H9 (cell line): ENCODE measurements around the gene PLXNA4. TPM values are rescaled to one million over a fixed set of nuclear protein-coding genes. Genes with fewer than 3 reads are reported as not detected.

Experiments
- DNase-seq: peaks from one replicate; pipeline ENCODE4 v3.0.0-alpha.2; 2017
- H2AFZ ChIP-seq: one replicate; pipeline ENCODE4 v1.6.1; 2013; ENCODE audit warnings: mild to moderate bottlenecking, low read length, control low read depth, moderate library complexity
- H2AK5ac ChIP-seq: 2 replicates; pipeline ENCODE4 v1.6.1; 2013; ENCODE audit warnings: low read length, control low read depth, mixed read lengths; ENCODE audit not compliant: insufficient read length
- H2BK120ac ChIP-seq: one replicate; pipeline ENCODE4 v1.6.1; 2013; ENCODE audit warnings: low read depth, mild to moderate bottlenecking, low read length, control low read depth, inconsistent platforms; ENCODE audit not compliant: poor library complexity, severe bottlenecking
- H2BK12ac ChIP-seq: 2 replicates; pipeline ENCODE4 v1.6.1; 2013; ENCODE audit warnings: low read length, control low read depth, mixed read lengths, low read depth; ENCODE audit not compliant: insufficient read length
- H2BK15ac ChIP-seq: 2 replicates; pipeline ENCODE4 v1.6.1; 2013; ENCODE audit warnings: low read depth, low read length, control low read depth
- H2BK20ac ChIP-seq: one replicate; pipeline ENCODE4 v1.6.1; 2013; ENCODE audit warnings: low read depth, mild to moderate bottlenecking, low read length, control low read depth, inconsistent platforms; ENCODE audit not compliant: poor library complexity, severe bottlenecking
- H2BK5ac ChIP-seq: 2 replicates; pipeline ENCODE4 v1.6.1; 2013; ENCODE audit warnings: low read length, control low read depth, mixed read lengths; ENCODE audit not compliant: insufficient read length
- H3K14ac ChIP-seq: 2 replicates; pipeline ENCODE4 v1.6.1; 2013; ENCODE audit warnings: low read length, control low read depth; ENCODE audit not compliant: insufficient read depth
- H3K18ac ChIP-seq: 2 replicates; pipeline ENCODE4 v1.6.1; 2013; ENCODE audit warnings: low read depth, mild to moderate bottlenecking, mixed read lengths, low read length, control low read depth; ENCODE audit not compliant: insufficient read length
- H3K23ac ChIP-seq: 2 replicates; pipeline ENCODE4 v1.6.1; 2013; ENCODE audit warnings: low read length, control low read depth, mixed read lengths, low read depth; ENCODE audit not compliant: insufficient read length
- H3K23me2 ChIP-seq: 2 replicates; pipeline ENCODE4 v1.6.1; 2013; ENCODE audit warnings: low read depth, mild to moderate bottlenecking, mixed read lengths, low read length, control low read depth; ENCODE audit not compliant: insufficient read length, poor library complexity, severe bottlenecking
- H3K27ac ChIP-seq: 2 replicates; pipeline ENCODE4 v1.5.1; 2013; ENCODE audit warnings: low read length, control low read depth, mixed read lengths, low read depth; ENCODE audit not compliant: insufficient read length
- H3K27me3 ChIP-seq: 2 replicates; pipeline ENCODE4 v1.6.1; 2013; ENCODE audit warnings: low read length, control low read depth, inconsistent platforms; ENCODE audit not compliant: insufficient read depth
- H3K4ac ChIP-seq: 2 replicates; pipeline ENCODE4 v1.6.1; 2013; ENCODE audit warnings: low read depth, mild to moderate bottlenecking, control low read depth, inconsistent platforms, low read length, moderate library complexity
- H3K4me1 ChIP-seq: 2 replicates; pipeline ENCODE4 v1.6.1; 2013; ENCODE audit warnings: low read length, control low read depth, inconsistent platforms; ENCODE audit not compliant: insufficient read depth
- H3K4me2 ChIP-seq: 2 replicates; pipeline ENCODE4 v1.6.1; 2013; ENCODE audit warnings: low read length, control low read depth, mixed read lengths; ENCODE audit not compliant: insufficient read length, insufficient read depth
- H3K56ac ChIP-seq: 2 replicates; pipeline ENCODE4 v1.6.1; 2013; ENCODE audit warnings: low read depth, mild to moderate bottlenecking, mixed read lengths, low read length, control low read depth; ENCODE audit not compliant: insufficient read length
- H3K79me1 ChIP-seq: 2 replicates; pipeline ENCODE4 v1.6.1; 2013; ENCODE audit warnings: low read depth, mild to moderate bottlenecking, moderate library complexity, low read length, control low read depth, inconsistent platforms; ENCODE audit not compliant: insufficient read depth, poor library complexity, severe bottlenecking
- H3K79me2 ChIP-seq: 2 replicates; pipeline ENCODE4 v1.6.1; 2013; ENCODE audit warnings: low read length, control low read depth, inconsistent platforms; ENCODE audit not compliant: insufficient read depth
- H3K9ac ChIP-seq: 2 replicates; pipeline ENCODE4 v1.6.1; 2013; ENCODE audit warnings: low read length, control low read depth, mixed read lengths; ENCODE audit not compliant: insufficient read length; ENCODE audit errors: extremely low read depth
- H3K9me3 ChIP-seq: one replicate; pipeline ENCODE4 v1.6.1; 2013; ENCODE audit warnings: low read depth, low read length, inconsistent platforms; ENCODE audit not compliant: control insufficient read depth
- H3T11ph ChIP-seq: one replicate; pipeline ENCODE4 v1.6.1; 2013; ENCODE audit warnings: mild to moderate bottlenecking, low read length, control low read depth, inconsistent platforms
- H4K20me1 ChIP-seq: one replicate; pipeline ENCODE4 v1.6.1; 2013; ENCODE audit not compliant: control insufficient read depth, insufficient read length, insufficient read depth
- H4K5ac ChIP-seq: 2 replicates; pipeline ENCODE4 v1.6.1; 2013; ENCODE audit warnings: low read depth, mild to moderate bottlenecking, mixed read lengths, low read length, control low read depth; ENCODE audit not compliant: insufficient read length
- H4K8ac ChIP-seq: replicated peaks from 2 replicates; pipeline ENCODE4 v1.6.1; 2013; ENCODE audit warnings: low read length, control low read depth, mixed read lengths, low read depth; ENCODE audit not compliant: insufficient read length
- H4K91ac ChIP-seq: 2 replicates; pipeline ENCODE4 v1.6.1; 2013; ENCODE audit warnings: low read depth, mild to moderate bottlenecking, moderate library complexity, mixed read lengths, low read length, control low read depth; ENCODE audit not compliant: insufficient read length
- H3K27ac Mint-ChIP-seq, 3 experiments: 2 replicates in 2 of 3; 3 replicates in 1 of 3; pipeline ENCODE4 v1.8.0; 2020 to 2021; ENCODE audit warnings: mixed read lengths in 3 of 3, mild to moderate bottlenecking in 1 of 3, moderate library complexity in 1 of 3
- H3K27me3 Mint-ChIP-seq: 2 replicates; pipeline ENCODE4 v1.8.0; 2021; ENCODE audit warnings: low read depth, mild to moderate bottlenecking, moderate library complexity, mixed read lengths
- H3K36me3 Mint-ChIP-seq, 3 experiments: 2 replicates in 2 of 3; 3 replicates in 1 of 3; pipeline ENCODE4 v1.8.0; 2020 to 2021; ENCODE audit warnings: low read depth in 3 of 3, mixed read lengths in 3 of 3; ENCODE audit not compliant: insufficient read depth in 1 of 3
- H3K4me1 Mint-ChIP-seq, 2 experiments: 2 replicates each; pipeline ENCODE4 v1.8.0; 2020; ENCODE audit warnings: mixed read lengths in 2 of 2
- H3K4me3 Mint-ChIP-seq, 2 experiments: 2 replicates in 1 of 2; 3 replicates in 1 of 2; pipeline ENCODE4 v1.8.0; 2020 to 2021; ENCODE audit warnings: mild to moderate bottlenecking in 2 of 2, mixed read lengths in 2 of 2, moderate library complexity in 1 of 2
- H3K9me3 Mint-ChIP-seq, 2 experiments: 2 replicates in 1 of 2; 3 replicates in 1 of 2; pipeline ENCODE4 v1.8.0; 2020; ENCODE audit warnings: mild to moderate bottlenecking in 2 of 2, mixed read lengths in 2 of 2, moderate library complexity in 1 of 2
- CTCF ChIP-seq: fragments of 200-600 bp; sonication (generic); conservative IDR thresholded peaks from 3 replicates; pipeline ENCODE4 v1.8.0; 2021; ENCODE audit warnings: antibody characterized with exemption, mild to moderate bottlenecking
- total RNA-seq: library from RNA; stranded (reverse); gene quantifications from 2 replicates; pipeline ENCODE4 v1.2.1, GENCODE V29; 2021

The PLXNA4 gene
- total RNA-seq, 1 experiment from 2014 or later = 0.35 TPM

- Mint-ChIP-seq H3K9me3 (no peaks in the 10 kb centered on the region; a peak in 1 of 5 replicates), H3K27me3 (peaks cover 15% of the 10 kb centered on the region), H3K4me3 (no peak overlapping the region), H3K4me1 (peaks cover 4 to 10% of the 10 kb centered on the region in 2 experiments), H3K36me3 (no peaks in the 10 kb centered on the region), H3K27ac (no peak overlapping the region)
- Histone ChIP-seq H3T11ph (no peak overlapping the region), H2BK15ac (no peak overlapping the region), H3K18ac (no peak overlapping the region), H3K56ac (no peak overlapping the region), H3K27me3 (no peaks in the 10 kb centered on the region), H3K14ac (no peak overlapping the region), H4K5ac (no peak overlapping the region), H3K4me1 (no peaks in the 10 kb centered on the region), H3K27ac (no peak overlapping the region), H4K8ac (no peak overlapping the region), H2AFZ (no peak overlapping the region), H3K9me3 (no peaks in the 10 kb centered on the region), H3K23me2 (no peaks in the 10 kb centered on the region), H3K4ac (no peak overlapping the region), H2AK5ac (no peak overlapping the region), H4K91ac (no peak overlapping the region), H3K79me2 (no peaks in the 10 kb centered on the region), H2BK5ac (no peak overlapping the region), H3K4me2 (no peak overlapping the region), H3K9ac (no peak overlapping the region), H2BK20ac (no peak overlapping the region), H2BK12ac (no peak overlapping the region), H2BK120ac (no peak overlapping the region), H3K23ac (no peak overlapping the region), H4K20me1 (peaks cover under 1% of the 10 kb centered on the region), H3K79me1 (no peaks in the 10 kb centered on the region)
- no peak for TF ChIP-seq CTCF
- no peak for DNase-seq
Measured at GRCh38 chr7:132588596-132588995, 12.3 kb upstream of the PLXNA4 start.
